HG03159 (cell line): Measurements from ENCODE around the gene ANKRD24.
"Not testable (repeated sequence)": the region's sequence is repeated elsewhere in the genome, so short reads cannot be mapped to it uniquely, and the experiment has no call there.

Source experiments
- ATAC-seq: cut with Tn5 transposase; IDR thresholded peaks from one replicate; pipeline ENCODE4 v1.9.1; 2021; ENCODE audit warnings: mild to moderate bottlenecking, moderate library complexity; ENCODE audit not compliant: unreplicated experiment

The ANKRD24 gene

GRCh38 chr19:4267101-4267900 lies 84.8 kb downstream of the ANKRD24 start:
- no peak for ATAC-seq

DNA sequence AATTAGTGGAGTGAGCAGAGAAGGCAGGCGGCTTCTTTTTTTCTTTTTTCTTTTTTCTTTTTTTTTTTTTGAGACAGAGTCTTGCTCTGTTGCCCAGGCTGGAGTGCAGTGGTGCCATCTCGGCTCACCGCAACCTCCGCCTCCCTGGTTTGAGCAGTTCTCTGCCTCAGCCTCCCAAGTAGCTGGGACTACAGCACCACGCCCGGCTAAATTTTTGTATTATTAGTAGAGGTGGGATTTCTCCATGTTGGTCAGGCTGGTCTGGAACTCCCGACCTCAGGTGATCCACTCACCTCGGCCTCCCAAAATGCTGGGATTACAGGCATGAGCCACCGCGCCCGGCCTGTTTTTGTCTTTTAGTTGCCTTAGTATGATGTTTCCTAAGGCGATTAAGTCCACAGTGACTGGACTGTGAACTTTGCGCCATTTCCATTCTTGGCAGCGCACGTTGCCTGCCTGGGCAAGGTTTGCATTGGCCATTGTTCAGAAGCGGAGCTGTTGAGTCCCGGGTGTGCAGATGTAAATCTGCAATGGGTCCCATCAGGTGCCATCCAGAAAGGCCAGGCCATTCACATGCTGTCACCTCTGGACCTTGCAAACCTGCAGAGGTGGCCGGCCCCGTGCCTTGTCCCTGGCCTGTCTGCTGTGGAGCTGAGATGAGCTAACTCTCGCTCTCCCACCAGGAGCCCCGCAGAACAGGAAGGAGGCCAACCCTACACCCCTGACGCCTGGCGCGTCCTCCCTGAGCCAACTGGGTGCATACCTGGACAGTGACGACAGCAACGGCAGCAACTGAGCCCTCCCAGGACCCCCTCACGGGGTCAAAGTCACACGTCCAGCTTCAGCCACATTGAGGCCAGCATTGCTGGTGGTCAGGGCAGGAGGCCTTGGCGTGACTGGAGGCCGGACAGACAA lies 85.7 kb downstream of the ANKRD24 start:
- no peak for ATAC-seq

DNA sequence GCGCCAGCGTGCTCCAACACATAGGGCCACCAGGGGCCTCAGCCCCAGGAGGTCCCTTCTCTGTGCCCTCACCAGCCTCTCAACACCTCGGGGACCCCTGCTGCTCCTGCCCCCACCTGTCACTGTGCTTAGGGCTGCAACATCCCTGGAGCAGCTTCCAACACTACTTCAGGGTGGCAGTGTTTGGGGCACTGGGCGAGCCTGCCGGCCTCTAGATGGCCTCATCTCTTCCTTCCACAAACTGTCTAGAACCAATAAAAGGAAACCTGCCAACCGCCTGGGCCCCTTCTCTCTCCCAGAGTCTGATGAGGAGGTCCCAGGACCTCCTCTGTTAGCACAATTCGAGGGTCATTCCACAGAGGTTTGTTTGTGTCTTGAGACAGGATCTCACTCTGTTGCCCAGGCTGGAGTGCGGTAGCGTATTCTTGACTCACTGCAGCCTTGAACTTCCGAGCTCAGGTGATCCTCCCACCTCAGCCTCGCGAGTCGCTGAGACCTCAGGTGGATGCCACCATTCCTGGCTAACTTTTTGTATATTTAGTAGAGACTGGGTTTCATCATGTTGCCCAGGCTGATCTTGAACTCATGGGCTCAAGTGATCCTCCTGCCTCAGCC lies 86.4 kb downstream of the ANKRD24 start:
- ATAC-seq: no peak

DNA sequence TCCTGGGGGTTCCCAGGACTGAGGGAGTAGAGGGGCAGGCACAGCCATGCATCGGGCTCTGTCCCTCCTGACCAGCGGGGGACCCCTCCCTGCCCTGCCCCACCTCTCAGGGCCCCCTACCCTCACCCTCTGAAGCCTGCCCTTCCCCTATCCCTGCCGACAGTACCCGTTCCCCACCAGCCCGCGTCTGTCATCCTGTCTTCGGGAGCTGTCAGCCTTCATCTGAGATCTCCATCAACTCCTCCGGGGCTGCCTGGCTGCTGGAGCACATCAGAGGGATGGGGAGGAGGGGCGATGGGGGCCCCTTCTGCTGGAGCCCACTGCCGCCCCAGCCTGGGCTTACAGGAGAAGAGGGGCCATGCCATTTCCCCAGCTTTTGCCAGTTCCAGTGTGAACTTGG lies 90.4 kb downstream of the ANKRD24 start:
- no peak for ATAC-seq

GRCh38 chr19:4274321-4274686 lies 91.8 kb downstream of the ANKRD24 start:
- not testable (repeated sequence) for ATAC-seq
